ENCODE data around the gene CD47.

CD47 gene

GRCh38 chr3:108051005-108051404, 39.8 kb downstream of the CD47 start:
- peak; percentile 3 for DNase-seq (ENCODE audit: low spot score)

GRCh38 chr3:108047987-108048386, 42.8 kb downstream of the CD47 start:
- no peak for DNase-seq (ENCODE audit: low spot score)

GRCh38 chr3:108046247-108046646, 44.6 kb downstream of the CD47 start:
- no peak for DNase-seq (ENCODE audit: low spot score)

GRCh38 chr3:108044699-108045098, 46.1 kb downstream of the CD47 start:
- no peak for DNase-seq (ENCODE audit: low spot score)

DNA sequence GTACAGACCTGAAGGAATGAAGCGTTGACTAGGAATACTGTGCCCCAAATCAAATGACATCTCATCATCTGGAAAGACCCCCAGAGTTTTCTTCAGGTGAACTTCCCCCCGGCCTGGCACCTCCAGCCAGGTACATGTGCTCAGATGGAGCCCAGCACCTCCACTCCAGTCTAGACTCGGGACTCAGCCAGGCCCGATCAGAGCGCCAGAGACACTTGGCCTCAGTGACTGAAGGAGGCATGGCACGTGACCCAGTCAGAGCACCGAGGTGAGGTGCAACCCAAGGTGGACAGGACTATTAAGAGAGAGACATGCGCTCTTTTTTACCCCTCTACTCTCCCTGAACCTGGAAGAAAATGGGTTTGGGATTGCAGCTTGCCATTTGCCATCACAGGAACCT, 48.5 kb downstream of the CD47 start:
- no peak for DNase-seq (ENCODE audit: low spot score)

DNA sequence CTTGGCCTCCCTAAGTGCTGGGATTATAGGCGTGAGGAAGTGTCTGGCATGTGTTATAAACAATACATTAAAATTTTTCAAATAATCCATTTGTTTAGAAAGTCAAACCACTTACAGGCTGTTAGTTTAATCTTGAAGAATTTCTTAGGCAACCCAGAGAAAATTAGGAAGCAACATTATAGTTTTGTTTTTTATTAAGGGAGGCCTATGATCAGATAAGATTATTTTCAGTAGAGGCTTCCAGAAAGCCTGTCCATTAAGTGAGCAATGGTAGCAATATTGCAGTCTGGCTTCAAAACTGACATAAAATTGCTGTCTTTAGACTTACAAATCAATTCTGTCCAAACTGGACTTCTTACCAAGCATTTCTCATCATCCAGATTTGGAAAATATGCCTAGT, 49.6 kb downstream of the CD47 start:
- no peak for DNase-seq (ENCODE audit: low spot score)

DNA sequence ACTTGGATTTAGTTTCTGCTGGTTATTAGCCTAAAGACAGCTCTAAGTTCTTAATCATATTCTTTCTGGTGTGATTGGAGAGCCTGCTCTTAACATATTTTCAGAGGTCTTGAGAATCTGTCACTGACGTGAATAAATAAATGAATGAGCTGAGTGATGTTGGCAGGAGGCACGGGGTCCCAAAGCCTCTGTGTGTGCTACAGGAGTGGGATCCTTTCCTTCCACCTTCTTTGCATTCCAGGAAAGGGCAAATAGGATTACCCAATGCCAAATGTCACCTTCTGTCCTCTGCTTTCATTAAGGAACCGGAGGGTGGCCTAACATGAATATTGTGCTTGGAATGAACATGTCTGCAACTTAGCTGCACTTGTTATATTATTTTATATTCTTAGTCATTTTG, 53.1 kb downstream of the CD47 start:
- no peak for DNase-seq (ENCODE audit: low spot score)

GRCh38 chr3:108036984-108037741, 53.7 kb downstream of the CD47 start:
- DNase-seq (ENCODE audit: low spot score): no peak

DNA sequence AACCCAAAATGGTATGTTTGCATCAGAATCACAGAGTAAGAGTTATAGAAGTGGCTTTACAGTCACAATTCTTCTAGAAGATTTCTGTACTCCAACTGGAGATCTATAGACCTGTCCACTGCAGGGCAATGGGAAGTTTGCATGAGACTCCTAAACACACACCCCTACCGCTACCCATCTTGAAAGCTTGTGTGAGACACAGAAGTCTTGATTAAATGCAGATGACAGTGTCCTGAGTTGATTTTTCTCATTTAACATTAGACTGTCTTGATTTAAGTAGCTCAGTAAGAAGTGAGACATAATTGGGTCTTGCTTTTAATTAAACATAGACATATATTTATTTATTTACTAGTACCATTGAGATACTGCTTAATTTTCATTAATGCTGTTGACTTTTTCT, 54.4 kb downstream of the CD47 start:
- DNase-seq (ENCODE audit: low spot score): no peak

- no peak for DNase-seq (ENCODE audit: low spot score)
These were observed 55.1 kb downstream of the CD47 start for GRCh38 chr3:108035751-108036150.

- no peak for DNase-seq (ENCODE audit: low spot score)
These were observed 58.9 kb downstream of the CD47 start for GRCh38 chr3:108031895-108032294.

DNA sequence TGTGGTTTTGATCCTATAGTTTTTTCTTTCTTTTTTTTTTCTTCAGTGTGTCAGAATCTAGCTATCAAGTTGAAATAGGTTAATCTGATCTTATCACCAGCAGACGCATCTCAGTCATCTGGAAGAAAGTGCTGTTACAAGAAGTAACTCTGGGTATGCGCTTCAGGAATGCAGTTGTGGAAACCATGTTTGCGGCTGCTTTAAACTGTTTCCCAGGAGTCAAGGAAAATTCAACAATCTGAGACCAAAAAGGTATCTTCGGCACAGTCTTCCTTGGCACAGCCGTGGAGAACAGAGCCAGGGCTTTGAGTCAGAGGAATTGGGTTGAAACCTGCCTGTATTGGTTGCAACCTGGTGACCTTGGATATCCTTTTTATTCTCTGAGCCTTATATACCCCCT, 59.9 kb downstream of the CD47 start:
- no peak for DNase-seq (ENCODE audit: low spot score)

- no peak for DNase-seq (ENCODE audit: low spot score)
These were observed 61.4 kb downstream of the CD47 start for GRCh38 chr3:108029466-108029865.

DNA sequence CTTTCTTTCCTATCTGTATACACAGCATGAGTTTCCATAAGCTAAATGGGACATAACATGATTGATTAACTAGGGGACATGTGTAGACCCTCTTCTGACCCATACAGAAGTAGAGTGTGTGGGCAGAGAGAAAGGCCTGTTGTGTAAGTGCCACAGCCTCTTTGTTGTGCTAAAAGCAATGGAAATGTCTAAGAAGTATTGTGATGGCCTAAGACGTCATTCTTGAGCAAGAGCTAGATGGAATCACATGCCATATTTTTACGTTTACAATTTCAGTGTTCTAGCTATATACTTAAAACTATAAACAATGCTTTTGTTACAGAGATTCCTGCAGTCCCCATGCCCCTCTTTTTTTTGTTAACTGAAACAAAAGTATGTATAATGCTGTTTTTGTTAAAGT, 61.9 kb downstream of the CD47 start:
- no peak for DNase-seq (ENCODE audit: low spot score)

- DNase-seq (ENCODE audit: low spot score): no peak
These were observed 65.7 kb downstream of the CD47 start for GRCh38 chr3:108025177-108025576.

GRCh38 chr3:108024146-108024850, 66.5 kb downstream of the CD47 start:
- peak; percentile 48 for DNase-seq (ENCODE audit: low spot score)

DNA sequence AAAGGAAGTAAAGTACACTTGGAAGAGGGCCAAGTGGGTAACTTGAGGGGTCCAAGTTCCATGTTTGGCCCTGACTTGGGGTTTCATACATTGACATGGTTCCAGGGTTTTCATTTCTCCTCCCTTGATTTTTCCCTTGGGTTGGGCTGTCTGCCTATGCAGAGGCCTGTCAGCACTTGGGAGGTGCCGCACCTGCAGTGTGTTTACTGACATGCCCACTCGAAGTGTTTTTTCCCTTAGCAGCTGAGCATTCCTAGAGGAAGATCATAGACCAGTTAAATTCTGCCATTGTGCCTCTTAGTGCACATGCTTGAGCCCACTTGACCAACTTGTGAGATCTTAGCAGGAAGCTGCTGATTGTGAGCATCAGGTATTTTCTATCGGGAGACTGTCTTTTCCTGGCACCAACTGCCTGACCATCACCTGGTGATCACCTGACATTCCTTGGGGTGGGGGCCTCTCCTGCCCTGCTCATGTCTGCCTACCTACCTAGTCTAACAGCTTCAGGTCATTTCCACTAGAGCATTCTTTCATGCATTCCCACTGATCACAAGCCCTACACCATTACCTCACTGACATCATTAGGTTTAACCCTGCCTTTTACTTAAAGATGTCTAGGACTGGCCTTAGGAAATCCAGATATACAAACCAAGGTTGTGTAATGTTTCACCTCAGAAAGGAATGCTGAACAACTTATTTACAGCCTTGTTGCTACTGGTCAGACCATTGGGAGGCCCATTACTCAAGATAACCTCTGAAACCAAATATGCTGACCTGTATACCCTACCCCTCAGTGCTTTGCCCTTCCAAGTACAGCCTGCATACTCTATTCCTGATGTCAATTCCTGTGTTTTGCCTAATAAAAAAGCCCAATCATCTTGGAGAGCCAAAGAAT, 68.3 kb downstream of the CD47 start:
- no peak for DNase-seq (ENCODE audit: low spot score)

DNA sequence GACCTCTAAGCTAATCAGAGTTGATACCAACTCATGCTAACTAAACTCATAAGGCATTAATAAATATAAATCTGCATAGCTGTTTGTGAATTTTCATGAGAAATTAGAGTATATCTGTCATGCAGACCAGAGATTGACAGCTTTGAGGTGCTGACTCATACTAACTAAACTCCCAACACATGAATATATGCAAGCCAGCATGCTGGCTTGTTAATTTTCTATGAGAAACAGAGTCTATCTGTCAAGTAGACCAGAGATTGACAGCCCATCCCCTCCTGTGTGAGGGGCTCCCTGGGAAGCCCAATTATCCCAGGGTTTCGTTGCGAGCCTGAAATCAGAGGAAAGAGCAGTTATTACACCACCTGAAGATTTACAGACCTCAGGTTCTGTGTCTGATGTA, 69.3 kb downstream of the CD47 start:
- no peak for DNase-seq (ENCODE audit: low spot score)

DNA sequence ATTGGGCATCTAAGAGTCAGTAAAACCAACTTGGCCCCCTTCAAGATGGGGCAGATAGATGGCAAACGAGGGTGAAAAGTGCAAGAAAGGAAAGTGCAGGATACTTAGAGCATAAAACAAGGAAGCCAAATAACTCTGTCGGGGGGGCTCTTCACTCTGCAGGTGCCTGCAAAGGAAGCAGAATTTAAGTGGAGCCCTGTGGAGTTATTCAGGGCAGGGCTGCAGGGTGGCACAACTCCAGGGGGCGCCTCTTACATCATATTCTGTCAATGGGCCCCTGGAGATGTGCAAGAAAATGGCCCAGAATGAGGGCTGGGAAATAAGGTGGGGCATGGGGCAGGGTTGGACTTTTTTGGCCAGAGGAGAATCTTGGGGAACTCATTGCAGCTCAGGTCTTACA, 69.7 kb downstream of the CD47 start:
- DNase-seq (ENCODE audit: low spot score): no peak

- DNase-seq (ENCODE audit: low spot score): no peak
These were observed 72.3 kb downstream of the CD47 start for GRCh38 chr3:108018552-108018951.

DNA sequence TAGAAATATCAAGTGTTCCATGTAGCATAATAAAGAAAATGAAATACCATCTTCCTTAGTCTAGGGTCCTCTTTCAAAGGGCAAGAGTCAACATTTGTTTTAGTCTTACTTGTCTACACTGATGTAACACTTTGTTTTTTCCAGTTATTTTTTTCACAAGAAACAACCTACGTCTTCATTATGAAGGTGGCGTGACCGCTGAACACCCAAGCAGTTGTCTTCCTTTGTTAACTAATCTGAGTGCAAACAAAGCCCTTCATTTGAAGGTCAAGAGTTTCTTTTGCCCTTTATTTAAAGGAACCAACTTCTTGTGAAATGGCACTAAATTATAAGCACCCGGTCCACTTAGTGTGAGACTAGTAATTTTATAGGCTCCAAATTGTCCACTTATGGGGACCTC, 73.2 kb downstream of the CD47 start:
- no peak for DNase-seq (ENCODE audit: low spot score)

DNA sequence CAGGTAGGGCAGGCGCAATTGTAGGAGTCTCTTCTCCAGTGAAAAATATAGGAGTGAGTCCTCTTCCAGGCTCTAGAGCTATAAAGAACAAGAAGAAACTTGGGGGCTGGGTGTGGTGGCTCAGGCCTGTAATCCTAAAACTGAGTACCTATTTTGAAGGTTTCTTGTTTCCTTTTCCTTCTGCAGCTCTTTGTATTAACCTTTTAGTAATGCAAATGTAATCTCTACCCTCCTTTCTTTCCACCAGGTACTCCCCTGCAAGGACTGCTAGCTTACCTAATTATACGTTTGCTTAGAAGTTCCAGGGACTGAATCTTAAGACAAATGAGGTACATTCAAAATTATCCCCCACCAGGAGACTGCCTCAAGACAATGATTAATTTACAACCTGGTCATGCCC, 75.9 kb downstream of the CD47 start:
- DNase-seq (ENCODE audit: low spot score): no peak

Data from COLO829 (cell line).